Neural cell (in vitro differentiated cells): Measurements from ENCODE around the gene BACE1-AS.

Experiments used
- CTCF ChIP-seq: fragments of 450-650 bp; IDR thresholded peaks from 2 replicates; pipeline ENCODE4 v1.5.1; 2014; ENCODE audit warnings: antibody characterized with exemption, mild to moderate bottlenecking, moderate library complexity; ENCODE audit not compliant: poor library complexity, severe bottlenecking
- EP300 ChIP-seq: fragments of 450-650 bp; conservative IDR thresholded peaks from 2 replicates; pipeline ENCODE4 v1.6.1; 2014; ENCODE audit warnings: antibody characterized with exemption, mild to moderate bottlenecking, moderate library complexity; ENCODE audit not compliant: poor library complexity, severe bottlenecking
- EZH2 ChIP-seq: fragments of 200-600, 300-800 bp; shearing (Covaris generic), sonication (generic); IDR thresholded peaks from 2 replicates; pipeline ENCODE4 v1.6.1; 2014; ENCODE audit warnings: antibody characterized with exemption, low read length, borderline replicate concordance, mild to moderate bottlenecking; ENCODE audit not compliant: insufficient read depth, poor library complexity, severe bottlenecking
- POLR2AphosphoS5 ChIP-seq: IDR thresholded peaks from 2 replicates; pipeline ENCODE4 v1.6.1; 2012
- RAD21 ChIP-seq: fragments of 450-650 bp; conservative IDR thresholded peaks from 2 replicates; pipeline ENCODE4 v1.6.1; 2014; ENCODE audit warnings: antibody characterized with exemption, mild to moderate bottlenecking, moderate library complexity
- REST ChIP-seq: IDR thresholded peaks from 2 replicates; pipeline ENCODE4 v1.6.1; 2012; ENCODE audit warnings: borderline replicate concordance
- TAF1 ChIP-seq: IDR thresholded peaks from 2 replicates; pipeline ENCODE4 v1.6.1; 2012; ENCODE audit warnings: low read depth

- TF ChIP-seq POLR2AphosphoS5 = no peak
- no peak for TF ChIP-seq CTCF
- no peak for TF ChIP-seq TAF1
- no peak for TF ChIP-seq EP300
- no peak for TF ChIP-seq EZH2
- no peak for TF ChIP-seq RAD21
- TF ChIP-seq REST = no peak
These were observed 31.7 kb upstream of the BACE1-AS start for GRCh38 chr11:117259417-117259816.
